Kidney epithelial cell (primary cell): ENCODE results near the gene ELAVL4. TPM values are rescaled to one million over a fixed set of nuclear protein-coding genes. Genes with fewer than 3 reads are reported as not detected.

Source experiments
- DNase-seq: peaks from one replicate; pipeline ENCODE4 v3.0.0-alpha.2; 2010; ENCODE audit warnings: low read depth
- H3K27me3 ChIP-seq: 2 replicates; pipeline ENCODE4 v1.6.0; 2011; ENCODE audit warnings: low read length; ENCODE audit not compliant: control insufficient read depth, insufficient read depth
- H3K36me3 ChIP-seq: 2 replicates; pipeline ENCODE4 v1.5.1; 2011; ENCODE audit warnings: low read length; ENCODE audit not compliant: control insufficient read depth, insufficient read depth
- H3K4me3 ChIP-seq: 2 replicates; pipeline ENCODE4 v1.5.1; 2011; ENCODE audit warnings: low read depth, mild to moderate bottlenecking, control low read depth, low read length
- total RNA-seq: library from RNA; depleted of rRNA; stranded (reverse); fragments of >200 nt; gene quantifications from 2 replicates; pipeline ENCODE4 v1.2.3, GENCODE V29; 2015
- TF ChIP-seq, protein P1 (sequence below): IDR thresholded peaks from 2 replicates; pipeline ENCODE4 v1.5.1; 2011; ENCODE audit warnings: mild to moderate bottlenecking, moderate library complexity, low read length, control low read depth, inconsistent platforms; ENCODE audit not compliant: insufficient read depth, poor library complexity, severe bottlenecking

ELAVL4 gene
- total RNA-seq, 1 donor from 2014 or later, result 0.13 TPM

DNA sequence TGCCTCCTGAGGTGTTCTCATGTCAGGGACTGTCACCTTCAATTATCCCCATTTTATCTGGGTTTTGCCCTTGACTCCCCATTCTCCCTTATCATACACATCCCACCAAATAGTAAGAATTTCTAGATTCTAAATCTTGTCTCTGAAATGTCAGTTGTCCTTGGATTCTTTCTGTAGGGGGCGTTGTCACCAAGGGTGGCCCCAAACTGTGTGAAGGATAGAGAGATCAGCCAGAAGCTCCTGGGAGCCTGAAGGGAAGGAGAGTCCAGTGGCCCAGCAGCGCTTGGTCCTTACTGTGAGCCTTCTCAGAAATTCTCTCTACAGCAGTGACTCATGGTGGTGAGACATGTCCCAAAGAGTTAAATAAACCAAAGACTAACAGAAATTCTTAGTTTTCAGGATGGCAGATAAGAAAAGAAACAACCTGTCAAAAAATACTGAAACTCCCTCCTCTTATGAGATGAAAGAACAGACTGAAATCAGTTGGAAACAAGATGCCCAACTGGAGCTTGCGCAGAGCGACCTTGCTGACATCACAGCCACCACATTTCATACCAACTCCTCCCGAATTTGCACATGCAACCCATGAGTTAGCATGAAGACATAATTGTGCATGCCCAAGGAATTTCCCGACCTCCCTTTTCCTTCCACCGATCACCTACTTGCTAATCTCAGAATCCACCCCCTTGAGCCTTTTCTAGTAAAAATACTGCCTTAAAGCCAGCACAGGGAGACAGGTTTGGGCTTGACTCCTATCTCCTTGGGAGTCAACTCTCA is 109.8 kb downstream of the ELAVL4 start:
- TF ChIP-seq, protein P1, sequence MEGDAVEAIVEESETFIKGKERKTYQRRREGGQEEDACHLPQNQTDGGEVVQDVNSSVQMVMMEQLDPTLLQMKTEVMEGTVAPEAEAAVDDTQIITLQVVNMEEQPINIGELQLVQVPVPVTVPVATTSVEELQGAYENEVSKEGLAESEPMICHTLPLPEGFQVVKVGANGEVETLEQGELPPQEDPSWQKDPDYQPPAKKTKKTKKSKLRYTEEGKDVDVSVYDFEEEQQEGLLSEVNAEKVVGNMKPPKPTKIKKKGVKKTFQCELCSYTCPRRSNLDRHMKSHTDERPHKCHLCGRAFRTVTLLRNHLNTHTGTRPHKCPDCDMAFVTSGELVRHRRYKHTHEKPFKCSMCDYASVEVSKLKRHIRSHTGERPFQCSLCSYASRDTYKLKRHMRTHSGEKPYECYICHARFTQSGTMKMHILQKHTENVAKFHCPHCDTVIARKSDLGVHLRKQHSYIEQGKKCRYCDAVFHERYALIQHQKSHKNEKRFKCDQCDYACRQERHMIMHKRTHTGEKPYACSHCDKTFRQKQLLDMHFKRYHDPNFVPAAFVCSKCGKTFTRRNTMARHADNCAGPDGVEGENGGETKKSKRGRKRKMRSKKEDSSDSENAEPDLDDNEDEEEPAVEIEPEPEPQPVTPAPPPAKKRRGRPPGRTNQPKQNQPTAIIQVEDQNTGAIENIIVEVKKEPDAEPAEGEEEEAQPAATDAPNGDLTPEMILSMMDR, result no peak
- H3K4me3 ChIP-seq, result no peak overlapping the region
- no peaks in the 10 kb centered on the region for H3K36me3 ChIP-seq
- no peaks in the 10 kb centered on the region for H3K27me3 ChIP-seq
- no peak for DNase-seq

DNA sequence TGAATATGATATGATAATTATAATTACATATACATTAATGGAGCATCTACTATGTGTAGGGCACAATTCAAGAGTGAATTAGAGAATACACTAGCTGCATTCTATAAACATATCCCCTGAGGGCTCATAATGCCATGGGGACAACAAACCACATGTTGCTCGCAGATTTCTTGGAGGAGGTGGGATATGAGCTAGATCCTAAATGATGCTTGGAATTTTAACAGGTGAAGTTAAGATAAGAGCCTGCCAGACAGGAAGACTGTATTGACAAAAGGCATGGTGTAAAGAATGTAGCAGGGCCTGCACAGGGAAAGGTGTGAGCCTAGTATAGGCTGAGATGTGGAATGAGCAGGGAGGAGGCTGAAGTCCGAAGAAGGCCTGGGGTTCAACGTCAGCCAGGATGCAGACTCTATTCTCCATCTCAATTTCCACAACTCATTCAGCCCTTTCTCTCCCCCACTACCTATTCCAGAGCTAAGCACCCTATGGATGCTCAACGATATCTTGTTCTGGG is 120.2 kb downstream of the ELAVL4 start:
- H3K4me3 ChIP-seq, result no peak overlapping the region
- DNase-seq, result no peak
- H3K36me3 ChIP-seq, result no peaks in the 10 kb centered on the region
- TF ChIP-seq, protein P1, result no peak
- no peaks in the 10 kb centered on the region for H3K27me3 ChIP-seq

DNA sequence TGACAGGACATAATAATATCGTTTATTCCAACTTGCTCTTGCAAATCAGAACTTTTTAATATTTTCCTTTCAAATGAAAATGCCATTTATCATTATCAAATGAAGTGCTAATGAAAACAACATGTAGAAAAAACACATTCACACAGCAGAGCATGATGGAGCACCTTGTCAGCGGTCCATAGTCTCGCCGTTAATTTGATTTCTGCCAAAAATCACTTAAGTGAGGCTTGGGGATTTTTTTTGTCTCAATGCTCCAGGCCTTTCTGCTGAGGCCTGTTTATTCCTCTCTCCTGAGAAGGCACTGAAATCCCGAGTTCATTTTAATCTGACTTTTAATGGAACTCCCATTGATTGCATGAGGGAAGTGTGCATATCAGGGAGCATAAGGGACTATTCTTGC is 122.5 kb downstream of the ELAVL4 start:
- no peak overlapping the region for H3K4me3 ChIP-seq
- DNase-seq, result no peak
- H3K27me3 ChIP-seq, result no peaks in the 10 kb centered on the region
- H3K36me3 ChIP-seq, result no peaks in the 10 kb centered on the region
- TF ChIP-seq, protein P1, result no peak

DNA sequence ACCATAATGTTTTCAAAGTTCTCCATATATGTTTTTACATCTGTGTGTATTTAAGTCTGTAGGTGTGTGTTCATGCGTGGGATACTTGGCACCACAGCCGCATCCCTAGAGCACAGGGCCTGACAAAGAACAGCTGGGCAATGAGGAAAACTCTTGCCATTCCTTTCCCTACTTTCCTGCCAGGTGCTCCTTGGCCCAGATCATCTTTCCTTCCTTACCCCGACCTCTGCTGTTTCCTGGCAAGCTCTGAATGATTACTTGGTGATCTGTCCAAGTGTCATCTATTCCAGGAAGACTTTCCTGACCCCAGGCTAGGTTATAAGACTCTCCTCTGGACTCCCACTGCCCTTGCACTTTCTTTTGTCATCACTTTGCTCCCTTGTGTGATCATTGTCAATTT is 123.6 kb downstream of the ELAVL4 start:
- Histone ChIP-seq H3K4me3 (no peak overlapping the region), H3K36me3 (no peaks in the 10 kb centered on the region), H3K27me3 (no peaks in the 10 kb centered on the region)
- DNase-seq, result no peak
- TF ChIP-seq, protein P1, result no peak

DNA sequence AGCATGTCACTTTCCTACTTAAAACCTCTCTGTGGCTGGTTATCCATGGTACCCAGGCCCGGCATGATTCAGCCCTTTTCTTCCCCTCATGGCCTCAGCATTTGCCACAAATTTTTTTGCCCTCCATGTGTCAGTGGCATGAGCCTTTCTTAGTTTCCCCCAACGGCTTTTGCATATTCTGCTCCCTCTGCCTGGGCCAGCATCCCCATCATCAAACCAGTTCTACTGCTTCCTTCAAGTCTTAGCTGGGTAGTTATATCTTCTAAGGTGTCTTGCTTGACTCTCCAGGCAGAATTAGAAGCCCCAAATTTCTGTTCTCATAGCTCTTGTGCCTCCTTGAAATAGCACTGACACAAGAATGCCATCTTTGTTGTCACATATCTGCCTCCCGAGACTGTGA is 127.9 kb downstream of the ELAVL4 start:
- no peak overlapping the region for H3K4me3 ChIP-seq
- no peak for DNase-seq
- H3K27me3 ChIP-seq, result no peaks in the 10 kb centered on the region
- no peaks in the 10 kb centered on the region for H3K36me3 ChIP-seq
- TF ChIP-seq, protein P1, result no peak

DNA sequence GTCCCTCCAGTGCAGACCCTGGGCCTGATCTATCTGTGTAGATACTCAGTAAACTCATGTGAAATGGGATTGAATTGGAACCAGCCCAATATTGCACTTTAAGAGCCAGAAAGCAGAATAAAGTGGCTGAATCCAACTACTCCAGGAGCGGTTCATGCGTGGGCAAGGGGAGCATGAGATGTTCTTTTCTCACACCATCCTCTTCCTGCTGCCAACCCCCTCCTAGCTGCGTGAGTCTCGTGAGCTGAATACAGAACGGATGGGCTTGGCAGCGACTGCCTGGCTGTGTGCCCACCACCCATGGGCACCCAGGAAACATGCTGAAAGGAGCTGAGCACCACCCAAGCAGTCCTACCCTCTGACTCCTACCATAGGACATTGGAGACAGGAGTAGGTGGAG is 128.3 kb downstream of the ELAVL4 start:
- Histone ChIP-seq H3K36me3 (no peaks in the 10 kb centered on the region), H3K4me3 (no peak overlapping the region), H3K27me3 (no peaks in the 10 kb centered on the region)
- no peak for DNase-seq
- TF ChIP-seq, protein P1, result no peak
